Dermis microvascular lymphatic vessel endothelial cell (primary cell): ENCODE data around the gene OLIG2. TPM values are rescaled to one million over a fixed set of nuclear protein-coding genes. Genes with fewer than 3 reads are reported as not detected.

Source experiments
- DNase-seq, 2 donors: peaks; one replicate each; pipeline versions ENCODE4 v3.0.0 to v3.0.0-alpha.2; 2010; ENCODE audit warnings: low read depth in 2 of 2
- total RNA-seq: library from RNA; depleted of rRNA; stranded (reverse); fragments of >200 nt; gene quantifications from 2 replicates; pipeline ENCODE4 v1.2.1, GENCODE V29; 2014

Gene OLIG2
- total RNA-seq, 1 donor from 2014 or later, result not detected

DNA sequence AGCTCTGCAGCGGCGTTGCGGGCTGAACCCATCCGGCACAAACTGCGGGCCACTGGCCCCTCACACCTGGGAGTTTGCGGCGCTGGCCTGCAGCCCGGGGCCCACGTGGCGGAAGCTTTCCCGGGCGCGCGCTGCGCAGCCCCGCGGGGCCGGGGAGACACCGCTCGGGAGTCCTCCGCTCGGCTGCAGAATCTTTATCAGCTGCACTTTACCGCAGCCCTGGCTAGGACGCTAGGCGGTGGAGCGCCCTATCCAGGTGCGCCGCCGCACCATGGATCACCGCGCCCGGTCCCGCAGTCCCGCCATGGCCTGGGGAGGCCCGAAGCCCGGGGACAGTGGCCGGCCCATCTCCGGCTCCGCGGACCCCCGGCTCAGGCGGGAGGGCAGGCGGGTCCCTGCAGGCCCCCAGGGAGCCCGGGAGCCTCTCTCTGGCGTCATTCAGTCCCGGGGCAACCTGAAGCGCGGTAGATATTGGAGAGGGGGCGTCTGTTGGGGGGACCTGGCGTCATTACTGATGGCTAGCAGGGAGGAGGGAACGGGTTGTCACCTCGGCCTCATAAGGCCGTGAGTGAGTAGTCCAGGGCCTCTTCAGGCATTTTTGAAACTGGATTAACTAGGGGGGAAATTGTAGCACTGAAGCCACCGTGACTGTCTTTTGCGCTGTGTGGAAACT is 5.7 kb upstream of the OLIG2 start:
- no peak for DNase-seq

DNA sequence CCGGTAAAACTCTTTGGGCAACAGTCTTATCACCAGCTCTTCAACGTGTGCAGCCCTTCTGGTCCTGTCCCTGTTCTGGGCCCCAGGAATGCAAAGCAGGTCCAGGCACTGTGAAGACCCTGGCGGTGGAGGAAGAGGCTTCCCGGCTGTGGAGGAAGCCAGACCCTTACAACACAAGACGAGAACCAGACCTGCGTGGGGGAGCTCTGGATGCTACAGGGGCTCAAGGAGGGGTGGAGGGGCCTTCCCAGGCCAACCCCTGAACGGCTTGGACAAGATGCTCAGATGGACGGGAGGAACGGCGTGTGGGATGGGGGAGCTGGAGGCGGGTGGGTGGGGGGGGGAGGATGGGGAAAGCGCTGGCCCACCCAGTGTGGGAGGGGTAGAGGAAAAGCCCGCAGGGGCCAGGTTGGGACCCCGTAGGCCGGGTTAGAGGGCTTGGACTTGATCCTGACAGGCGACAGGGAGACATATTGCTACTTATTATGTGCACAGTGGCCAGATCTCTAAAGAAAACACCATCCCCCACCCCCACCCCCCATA is 5.1 kb upstream of the OLIG2 start:
- no peak for DNase-seq

DNA sequence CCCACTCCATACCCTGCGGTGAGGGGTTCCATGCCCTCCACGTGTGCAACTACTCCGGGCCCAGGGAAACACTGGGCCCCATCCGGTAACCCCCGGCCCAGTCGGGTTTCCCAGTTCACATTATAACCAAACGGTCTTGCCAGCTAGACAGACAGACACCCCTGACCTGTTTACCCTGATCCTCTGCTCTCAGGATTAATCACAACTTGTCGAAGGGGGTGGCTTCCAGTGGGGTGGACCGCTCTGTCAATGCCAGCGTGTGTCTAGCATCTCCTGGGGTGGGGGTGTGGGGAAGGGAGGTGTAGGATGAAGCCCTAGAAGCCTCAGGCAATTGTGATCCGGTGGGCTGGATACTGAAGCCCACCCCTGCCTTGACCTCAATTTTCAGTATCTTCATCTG is 4.6 kb upstream of the OLIG2 start:
- DNase-seq, result no peak

DNA sequence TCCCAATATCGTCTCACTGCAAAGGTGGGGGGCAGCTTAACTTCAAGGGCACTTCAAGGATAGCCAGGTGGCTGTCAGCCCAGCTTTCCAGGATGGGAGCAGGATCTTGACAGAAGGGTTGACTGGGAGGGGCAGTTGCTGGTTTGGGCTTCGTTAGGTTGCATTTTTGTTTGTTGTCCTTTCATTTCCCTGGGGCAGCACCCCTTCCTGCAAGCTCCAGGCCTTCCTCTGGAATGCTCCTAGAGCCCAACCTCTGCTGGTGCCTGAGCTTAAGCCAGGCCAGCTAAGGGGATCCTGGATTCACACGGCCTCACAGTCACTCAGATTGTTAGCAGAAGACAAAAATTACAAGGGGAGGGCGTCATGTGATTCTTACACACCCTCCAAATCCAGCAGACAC is 4.1 kb upstream of the OLIG2 start:
- no peak for DNase-seq

DNA sequence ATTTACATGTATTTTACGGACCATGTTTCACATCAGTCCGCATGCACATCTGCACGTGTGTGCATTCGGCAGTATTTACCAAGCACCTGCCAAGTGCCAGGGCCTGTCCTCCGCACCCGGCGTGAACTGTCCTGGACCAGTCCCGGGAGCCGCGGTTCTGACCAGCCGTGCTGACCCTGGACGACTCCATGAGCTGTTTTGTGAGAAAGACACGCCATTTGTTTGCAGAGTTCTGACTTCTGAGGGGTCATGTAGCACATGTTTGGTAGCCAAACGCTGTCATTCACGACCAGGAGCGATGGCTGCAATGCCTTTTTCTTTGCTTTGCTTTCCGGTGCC is 3.3 kb upstream of the OLIG2 start:
- DNase-seq, result no peak

DNA sequence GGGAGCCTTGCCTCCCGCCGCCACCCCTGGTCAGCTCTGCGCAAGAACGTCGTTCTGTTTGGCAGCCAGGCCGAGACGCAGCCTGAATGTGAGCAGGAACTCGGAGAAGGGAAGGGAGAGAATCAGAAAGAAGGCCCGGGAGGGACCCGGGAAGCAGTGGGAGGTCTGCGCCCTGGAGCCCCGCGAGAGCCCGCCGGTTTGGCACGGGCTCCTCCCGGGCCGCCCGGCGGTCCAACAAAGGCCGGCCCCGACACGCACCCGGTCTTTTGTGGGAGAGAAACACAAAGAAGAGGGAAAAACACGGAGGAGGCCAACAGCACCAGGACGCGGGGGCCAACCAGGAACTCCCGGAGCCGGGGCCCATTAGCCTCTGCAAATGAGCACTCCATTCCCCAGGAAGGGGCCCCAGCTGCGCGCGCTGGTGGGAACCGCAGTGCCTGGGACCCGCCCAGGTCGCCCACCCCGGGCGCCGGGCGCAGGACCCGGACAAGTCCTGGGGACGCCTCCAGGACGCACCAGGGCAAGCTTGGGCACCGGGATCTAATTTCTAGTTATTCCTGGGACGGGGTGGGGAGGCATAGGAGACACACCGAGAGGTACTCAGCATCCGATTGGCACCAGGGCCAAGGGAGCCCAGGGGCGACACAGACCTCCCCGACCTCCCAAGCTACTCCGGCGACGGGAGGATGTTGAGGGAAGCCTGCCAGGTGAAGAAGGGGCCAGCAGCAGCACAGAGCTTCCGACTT is 2.7 kb upstream of the OLIG2 start:
- DNase-seq, result no peak

DNA sequence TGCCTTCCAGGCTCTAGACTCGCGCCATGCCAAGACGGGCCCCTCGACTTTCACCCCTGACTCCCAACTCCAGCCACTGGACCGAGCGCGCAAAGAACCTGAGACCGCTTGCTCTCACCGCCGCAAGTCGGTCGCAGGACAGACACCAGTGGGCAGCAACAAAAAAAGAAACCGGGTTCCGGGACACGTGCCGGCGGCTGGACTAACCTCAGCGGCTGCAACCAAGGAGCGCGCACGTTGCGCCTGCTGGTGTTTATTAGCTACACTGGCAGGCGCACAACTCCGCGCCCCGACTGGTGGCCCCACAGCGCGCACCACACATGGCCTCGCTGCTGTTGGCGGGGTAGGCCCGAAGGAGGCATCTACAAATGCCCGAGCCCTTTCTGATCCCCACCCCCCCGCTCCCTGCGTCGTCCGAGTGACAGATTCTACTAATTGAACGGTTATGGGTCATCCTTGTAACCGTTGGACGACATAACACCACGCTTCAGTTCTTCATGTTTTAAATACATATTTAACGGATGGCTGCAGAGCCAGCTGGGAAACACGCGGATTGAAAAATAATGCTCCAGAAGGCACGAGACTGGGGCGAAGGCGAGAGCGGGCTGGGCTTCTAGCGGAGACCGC is 2.0 kb upstream of the OLIG2 start:
- DNase-seq, result no peak

DNA sequence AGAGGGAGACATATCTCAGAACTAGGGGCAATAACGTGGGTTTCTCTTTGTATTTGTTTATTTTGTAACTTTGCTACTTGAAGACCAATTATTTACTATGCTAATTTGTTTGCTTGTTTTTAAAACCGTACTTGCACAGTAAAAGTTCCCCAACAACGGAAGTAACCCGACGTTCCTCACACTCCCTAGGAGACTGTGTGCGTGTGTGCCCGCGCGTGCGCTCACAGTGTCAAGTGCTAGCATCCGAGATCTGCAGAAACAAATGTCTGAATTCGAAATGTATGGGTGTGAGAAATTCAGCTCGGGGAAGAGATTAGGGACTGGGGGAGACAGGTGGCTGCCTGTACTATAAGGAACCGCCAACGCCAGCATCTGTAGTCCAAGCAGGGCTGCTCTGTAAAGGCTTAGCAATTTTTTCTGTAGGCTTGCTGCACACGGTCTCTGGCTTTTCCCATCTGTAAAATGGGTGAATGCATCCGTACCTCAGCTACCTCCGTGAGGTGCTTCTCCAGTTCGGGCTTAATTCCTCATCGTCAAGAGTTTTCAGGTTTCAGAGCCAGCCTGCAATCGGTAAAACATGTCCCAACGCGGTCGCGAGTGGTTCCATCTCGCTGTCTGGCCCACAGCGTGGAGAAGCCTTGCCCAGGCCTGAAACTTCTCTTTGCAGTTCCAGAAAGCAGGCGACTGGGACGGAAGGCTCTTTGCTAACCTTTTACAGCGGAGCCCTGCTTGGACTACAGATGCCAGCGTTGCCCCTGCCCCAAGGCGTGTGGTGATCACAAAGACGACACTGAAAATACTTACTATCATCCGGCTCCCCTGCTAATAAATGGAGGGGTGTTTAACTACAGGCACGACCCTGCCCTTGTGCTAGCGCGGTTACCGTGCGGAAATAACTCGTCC is 1.3 kb upstream of the OLIG2 start:
- DNase-seq, result no peak

DNA sequence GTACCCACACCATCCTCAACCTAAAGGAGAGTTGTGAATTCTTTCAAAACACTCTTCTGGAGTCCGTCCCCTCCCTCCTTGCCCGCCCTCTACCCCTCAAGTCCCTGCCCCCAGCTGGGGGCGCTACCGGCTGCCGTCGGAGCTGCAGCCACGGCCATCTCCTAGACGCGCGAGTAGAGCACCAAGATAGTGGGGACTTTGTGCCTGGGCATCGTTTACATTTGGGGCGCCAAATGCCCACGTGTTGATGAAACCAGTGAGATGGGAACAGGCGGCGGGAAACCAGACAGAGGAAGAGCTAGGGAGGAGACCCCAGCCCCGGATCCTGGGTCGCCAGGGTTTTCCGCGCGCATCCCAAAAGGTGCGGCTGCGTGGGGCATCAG is 638 bp upstream of the OLIG2 start:
- no peak for DNase-seq

DNA sequence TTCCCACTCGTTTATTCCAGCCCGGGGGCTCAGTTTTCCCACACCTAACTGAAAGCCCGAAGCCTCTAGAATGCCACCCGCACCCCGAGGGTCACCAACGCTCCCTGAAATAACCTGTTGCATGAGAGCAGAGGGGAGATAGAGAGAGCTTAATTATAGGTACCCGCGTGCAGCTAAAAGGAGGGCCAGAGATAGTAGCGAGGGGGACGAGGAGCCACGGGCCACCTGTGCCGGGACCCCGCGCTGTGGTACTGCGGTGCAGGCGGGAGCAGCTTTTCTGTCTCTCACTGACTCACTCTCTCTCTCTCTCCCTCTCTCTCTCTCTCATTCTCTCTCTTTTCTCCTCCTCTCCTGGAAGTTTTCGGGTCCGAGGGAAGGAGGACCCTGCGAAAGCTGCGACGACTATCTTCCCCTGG is 716 bp downstream of the OLIG2 start:
- DNase-seq, result no peak

DNA sequence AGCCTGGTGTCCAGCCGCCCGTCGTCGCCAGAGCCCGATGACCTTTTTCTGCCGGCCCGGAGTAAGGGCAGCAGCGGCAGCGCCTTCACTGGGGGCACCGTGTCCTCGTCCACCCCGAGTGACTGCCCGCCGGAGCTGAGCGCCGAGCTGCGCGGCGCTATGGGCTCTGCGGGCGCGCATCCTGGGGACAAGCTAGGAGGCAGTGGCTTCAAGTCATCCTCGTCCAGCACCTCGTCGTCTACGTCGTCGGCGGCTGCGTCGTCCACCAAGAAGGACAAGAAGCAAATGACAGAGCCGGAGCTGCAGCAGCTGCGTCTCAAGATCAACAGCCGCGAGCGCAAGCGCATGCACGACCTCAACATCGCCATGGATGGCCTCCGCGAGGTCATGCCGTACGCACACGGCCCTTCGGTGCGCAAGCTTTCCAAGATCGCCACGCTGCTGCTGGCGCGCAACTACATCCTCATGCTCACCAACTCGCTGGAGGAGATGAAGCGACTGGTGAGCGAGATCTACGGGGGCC is 1.2 kb downstream of the OLIG2 start:
- no peak for DNase-seq

DNA sequence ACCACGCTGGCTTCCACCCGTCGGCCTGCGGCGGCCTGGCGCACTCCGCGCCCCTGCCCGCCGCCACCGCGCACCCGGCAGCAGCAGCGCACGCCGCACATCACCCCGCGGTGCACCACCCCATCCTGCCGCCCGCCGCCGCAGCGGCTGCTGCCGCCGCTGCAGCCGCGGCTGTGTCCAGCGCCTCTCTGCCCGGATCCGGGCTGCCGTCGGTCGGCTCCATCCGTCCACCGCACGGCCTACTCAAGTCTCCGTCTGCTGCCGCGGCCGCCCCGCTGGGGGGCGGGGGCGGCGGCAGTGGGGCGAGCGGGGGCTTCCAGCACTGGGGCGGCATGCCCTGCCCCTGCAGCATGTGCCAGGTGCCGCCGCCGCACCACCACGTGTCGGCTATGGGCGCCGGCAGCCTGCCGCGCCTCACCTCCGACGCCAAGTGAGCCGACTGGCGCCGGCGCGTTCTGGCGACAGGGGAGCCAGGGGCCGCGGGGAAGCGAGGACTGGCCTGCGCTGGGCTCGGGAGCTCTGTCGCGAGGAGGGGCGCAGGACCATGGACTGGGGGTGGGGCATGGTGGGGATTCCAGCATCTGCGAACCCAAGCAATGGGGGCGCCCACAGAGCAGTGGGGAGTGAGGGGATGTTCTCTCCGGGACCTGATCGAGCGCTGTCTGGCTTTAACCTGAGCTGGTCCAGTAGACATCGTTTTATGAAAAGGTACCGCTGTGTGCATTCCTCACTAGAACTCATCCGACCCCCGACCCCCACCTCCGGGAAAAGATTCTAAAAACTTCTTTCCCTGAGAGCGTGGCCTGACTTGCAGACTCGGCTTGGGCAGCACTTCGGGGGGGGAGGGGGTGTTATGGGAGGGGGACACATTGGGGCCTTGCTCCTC is 1.9 kb downstream of the OLIG2 start:
- DNase-seq, result no peak

DNA sequence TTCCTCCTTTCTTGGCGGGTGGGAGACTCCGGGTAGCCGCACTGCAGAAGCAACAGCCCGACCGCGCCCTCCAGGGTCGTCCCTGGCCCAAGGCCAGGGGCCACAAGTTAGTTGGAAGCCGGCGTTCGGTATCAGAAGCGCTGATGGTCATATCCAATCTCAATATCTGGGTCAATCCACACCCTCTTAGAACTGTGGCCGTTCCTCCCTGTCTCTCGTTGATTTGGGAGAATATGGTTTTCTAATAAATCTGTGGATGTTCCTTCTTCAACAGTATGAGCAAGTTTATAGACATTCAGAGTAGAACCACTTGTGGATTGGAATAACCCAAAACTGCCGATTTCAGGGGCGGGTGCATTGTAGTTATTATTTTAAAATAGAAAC is 2.5 kb downstream of the OLIG2 start:
- DNase-seq, result no peak

DNA sequence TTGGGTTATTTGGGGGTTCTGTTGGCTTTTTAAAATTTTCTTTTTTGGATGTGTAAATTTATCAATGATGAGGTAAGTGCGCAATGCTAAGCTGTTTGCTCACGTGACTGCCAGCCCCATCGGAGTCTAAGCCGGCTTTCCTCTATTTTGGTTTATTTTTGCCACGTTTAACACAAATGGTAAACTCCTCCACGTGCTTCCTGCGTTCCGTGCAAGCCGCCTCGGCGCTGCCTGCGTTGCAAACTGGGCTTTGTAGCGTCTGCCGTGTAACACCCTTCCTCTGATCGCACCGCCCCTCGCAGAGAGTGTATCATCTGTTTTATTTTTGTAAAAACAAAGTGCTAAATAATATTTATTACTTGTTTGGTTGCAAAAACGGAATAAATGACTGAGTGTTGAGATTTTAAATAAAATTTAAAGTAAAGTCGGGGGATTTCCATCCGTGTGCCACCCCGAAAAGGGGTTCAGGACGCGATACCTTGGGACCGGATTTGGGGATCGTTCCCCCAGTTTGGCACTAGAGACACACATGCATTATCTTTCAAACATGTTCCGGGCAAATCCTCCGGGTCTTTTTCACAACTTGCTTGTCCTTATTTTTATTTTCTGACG is 3.1 kb downstream of the OLIG2 start:
- no peak for DNase-seq

DNA sequence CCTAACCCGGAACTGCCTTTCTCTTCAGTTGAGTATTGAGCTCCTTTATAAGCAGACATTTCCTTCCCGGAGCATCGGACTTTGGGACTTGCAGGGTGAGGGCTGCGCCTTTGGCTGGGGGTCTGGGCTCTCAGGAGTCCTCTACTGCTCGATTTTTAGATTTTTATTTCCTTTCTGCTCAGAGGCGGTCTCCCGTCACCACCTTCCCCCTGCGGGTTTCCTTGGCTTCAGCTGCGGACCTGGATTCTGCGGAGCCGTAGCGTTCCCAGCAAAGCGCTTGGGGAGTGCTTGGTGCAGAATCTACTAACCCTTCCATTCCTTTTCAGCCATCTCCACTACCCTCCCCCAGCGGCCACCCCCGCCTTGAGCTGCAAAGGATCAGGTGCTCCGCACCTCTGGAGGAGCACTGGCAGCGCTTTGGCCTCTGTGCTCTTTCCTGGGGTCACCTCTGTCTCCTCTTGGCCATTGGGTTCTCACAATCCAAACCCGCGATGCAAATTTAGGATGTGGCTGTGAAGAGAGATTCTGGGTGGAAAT is 3.7 kb downstream of the OLIG2 start:
- DNase-seq, result no peak

DNA sequence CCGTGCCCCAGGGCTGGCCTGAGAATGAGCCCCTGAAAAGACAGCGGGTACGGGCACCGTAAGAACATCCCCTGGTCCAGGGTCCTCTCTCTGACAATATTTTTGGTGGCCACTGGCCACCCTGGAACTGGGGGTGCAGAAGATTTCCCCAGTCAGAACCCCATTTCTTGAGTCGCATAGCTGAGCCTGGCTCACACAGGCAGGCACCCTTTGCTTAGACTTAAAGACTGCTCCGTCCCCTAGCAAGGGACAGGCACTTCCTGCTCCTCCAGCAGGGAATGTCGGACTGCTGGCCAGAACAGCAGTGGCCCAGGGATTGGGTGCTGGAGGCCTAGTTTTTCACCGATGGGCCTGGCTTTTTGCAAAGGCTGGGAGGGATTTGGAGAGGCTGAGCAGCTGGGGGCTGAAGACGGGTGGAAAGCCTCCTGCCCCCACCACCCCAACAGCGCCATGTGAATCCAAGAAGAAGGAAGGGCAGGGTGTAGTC is 4.3 kb downstream of the OLIG2 start:
- DNase-seq, result no peak

DNA sequence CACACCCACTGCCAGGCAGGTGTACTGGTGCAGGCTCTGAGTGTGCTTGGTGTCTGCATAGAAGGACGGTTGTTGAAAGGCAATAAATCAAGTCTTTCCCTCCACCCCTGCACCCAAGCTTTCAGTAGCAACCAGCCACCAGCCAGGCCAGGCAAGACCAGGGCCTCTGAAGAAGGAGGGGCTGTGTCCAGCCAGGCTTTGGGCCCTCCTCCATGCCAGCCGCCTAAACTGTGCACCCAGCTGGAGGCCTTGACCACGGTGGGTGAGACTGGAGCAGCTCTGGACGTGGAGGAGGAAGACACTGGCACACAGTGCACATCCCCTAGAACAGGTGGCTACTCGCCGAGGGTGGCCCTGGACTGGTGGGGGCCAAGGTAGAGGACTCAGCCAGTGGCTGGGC is 4.9 kb downstream of the OLIG2 start:
- no peak for DNase-seq

DNA sequence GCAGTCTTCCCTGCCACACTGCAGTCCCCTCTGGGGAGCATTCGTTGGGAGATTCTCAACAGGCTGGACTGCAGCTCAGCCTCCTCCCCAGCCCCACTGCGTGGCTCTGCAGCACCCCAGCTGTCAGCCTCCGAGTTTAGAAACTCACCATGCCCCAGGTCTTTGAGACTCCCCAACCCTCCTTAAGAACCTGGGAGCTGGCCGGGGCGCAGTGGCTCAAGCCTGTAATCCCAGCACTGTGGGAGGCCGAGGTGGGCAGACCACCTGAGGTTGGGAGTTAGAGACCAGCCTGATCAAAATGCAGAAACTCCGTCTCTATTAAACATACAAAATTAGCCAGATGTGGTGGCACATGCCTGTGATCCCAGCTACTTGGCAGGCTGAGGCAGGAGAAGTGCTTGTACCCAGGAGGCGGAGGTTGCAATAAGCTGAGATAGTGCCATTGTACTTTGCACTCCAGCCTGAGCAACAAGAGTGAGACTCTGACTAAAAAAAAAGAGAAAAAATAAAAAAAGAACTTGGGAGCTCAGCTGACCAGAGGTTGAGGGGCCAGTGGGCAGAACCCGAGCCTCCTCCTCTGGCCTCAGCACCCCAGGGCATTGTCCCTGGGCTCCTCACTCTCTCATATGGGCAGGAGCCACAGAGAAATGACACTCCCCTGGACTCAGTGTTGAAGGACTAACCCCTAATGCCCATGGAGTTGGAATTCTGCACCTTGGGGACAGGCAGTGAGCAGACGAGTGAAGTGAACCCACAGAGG is 5.6 kb downstream of the OLIG2 start:
- no peak for DNase-seq
